DMS114 treated with DMSO at 0.1 percent for 48 hours (cell line): ENCODE data around the gene ARHGAP25.

Experiments
- DNase-seq: peaks from one replicate; lab custom pipeline; 2025; ENCODE audit not compliant: unreplicated experiment; lab: John Stamatoyannopoulos, UW

The ARHGAP25 gene

GRCh38 chr2:68764806-68765311 is 30.2 kb downstream of the ARHGAP25 start:
- no peak for DNase-seq

DNA sequence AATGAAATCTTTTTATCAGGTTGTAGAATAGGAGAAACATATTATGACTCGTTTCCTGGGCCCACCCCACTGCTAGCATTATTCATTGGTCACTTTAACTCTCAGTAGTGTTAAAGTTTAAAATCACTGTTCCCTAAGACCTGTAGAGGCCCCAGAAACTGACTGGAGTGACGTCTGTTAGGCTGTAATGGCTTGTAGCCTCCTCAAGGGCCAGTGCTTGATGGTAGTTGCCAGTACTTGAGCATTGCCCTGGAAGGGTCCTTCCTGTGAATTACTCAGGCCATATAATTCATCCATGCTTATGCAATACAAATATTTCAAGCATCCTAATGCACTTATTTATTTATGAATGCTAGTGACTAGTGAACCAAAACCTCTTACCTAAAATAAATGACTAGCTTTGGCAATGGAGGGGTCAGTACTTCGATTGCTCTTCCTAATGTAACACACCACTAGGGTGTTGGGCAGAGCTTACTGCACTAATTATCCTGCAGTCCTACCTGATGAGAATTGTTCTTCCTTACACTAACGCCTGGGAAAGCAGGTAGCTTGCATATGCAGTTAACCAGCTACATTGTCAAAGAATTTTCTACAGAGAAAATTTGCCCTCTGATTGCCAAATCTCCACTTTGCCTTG is 31.2 kb downstream of the ARHGAP25 start:
- no peak for DNase-seq

GRCh38 chr2:68766376-68766845 is 31.8 kb downstream of the ARHGAP25 start:
- DNase-seq, result no peak

- no peak for DNase-seq
These were observed 32.7 kb downstream of the ARHGAP25 start for GRCh38 chr2:68767031-68767961.

DNA sequence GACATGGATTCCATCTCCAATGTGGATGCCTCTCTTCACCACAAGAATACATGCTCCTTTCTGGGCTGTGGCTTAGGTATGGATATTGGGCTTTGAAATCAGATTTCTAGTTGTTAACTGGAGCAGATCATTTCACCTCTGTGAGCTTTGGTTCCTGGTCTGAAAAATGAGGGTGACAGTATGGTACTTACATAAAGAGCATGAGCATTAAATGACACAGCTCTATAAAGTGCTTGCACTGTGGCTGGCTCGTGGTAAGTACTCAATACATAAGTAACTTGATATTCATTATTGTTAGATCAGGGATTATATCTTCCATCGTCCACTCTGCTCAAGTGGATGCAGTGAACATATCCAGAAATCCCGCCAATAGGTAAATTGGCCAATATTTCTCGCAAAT is 33.4 kb downstream of the ARHGAP25 start:
- no peak for DNase-seq

- DNase-seq, result no peak
These were observed 33.9 kb downstream of the ARHGAP25 start for GRCh38 chr2:68768461-68768860.

- no peak for DNase-seq
These were observed 34.3 kb downstream of the ARHGAP25 start for GRCh38 chr2:68768951-68769350.

DNA sequence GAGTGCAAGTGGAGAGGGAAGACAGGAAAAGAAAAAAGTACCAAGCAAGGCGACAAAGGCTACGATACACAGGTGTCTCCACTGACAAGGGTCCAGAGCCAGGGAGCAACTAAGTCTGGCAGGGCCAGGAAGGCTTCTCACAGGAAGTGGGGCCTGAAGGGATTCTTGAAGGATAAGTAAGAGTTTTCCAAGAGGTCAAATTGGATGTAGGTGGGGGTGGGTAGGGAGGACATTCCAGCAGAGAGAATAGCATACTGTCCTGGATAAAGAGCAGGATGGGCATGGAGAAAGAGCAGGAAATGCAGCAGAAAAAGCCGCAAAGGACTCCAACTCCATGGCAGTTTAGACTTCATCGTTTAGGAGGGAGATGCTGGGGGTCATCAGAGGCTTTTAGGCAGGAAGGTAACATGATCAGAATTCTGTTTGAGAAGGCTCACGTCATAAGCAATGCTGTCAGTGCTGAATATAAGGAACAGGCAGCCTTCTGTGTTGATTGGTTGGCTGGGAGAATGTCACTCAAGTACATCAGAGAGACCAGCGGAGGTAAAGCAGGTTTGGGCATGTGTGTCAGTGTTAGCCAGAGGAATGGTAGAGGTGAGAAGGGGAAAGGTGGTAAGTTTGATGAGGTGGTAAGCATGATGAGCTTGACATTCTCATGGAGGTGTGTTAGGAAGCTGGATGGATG is 35.1 kb downstream of the ARHGAP25 start:
- no peak for DNase-seq

GRCh38 chr2:68770271-68771111 is 35.9 kb downstream of the ARHGAP25 start:
- no peak for DNase-seq

DNA sequence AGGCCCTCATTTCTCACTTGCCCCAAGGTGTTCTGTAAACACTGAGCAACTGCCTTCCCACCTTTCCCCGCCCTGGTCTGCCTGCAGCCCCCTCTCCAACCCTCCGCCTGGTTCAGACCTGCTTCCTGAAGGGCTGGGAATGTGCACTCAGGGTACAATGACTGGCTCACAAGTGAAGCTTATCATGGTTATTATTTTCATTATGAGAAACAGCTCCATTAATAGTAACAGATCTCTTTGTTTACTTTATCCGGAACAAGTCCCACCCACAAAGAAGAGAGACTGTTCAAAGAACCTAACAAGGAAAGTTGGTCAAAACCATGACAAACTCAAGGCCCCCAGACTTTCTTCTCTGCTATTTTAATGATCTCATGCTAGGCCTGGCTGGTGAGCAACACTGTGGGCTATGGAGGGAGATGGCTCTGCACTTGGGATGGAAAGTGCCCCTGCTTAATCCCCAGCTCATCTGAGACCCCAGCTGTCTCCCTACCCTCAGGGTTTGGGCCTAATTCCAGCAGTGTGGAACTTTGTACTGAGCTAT is 36.7 kb downstream of the ARHGAP25 start:
- DNase-seq, result no peak

GRCh38 chr2:68772109-68772508 is 37.5 kb downstream of the ARHGAP25 start:
- no peak for DNase-seq

- DNase-seq, result no peak
These were observed 40.1 kb downstream of the ARHGAP25 start for GRCh38 chr2:68774569-68775271.

DNA sequence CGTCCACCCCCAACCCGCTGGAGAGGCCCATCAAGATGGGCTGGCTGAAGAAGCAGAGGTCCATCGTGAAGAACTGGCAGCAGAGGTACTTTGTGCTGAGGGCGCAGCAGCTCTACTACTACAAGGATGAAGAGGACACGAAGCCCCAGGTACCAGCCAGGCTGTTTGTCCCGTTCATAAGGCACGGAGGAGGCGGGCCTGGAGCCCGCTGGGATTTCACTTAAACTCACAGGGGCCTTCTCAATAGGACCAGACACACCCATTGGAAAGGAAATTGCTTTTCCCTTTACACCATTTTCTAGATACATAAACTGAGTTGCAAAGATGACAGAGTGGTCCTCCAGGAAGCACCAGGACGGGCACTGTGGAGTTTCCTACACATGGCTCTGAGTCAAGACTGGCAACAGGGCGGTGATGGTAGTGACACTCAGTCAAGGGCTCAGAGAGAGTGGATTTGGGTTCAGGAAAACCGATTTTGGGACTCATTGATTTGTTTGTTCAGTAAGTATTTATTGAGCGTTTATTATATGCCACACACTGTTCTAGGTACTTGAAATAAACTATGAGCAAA is 40.7 kb downstream of the ARHGAP25 start:
- no peak for DNase-seq

DNA sequence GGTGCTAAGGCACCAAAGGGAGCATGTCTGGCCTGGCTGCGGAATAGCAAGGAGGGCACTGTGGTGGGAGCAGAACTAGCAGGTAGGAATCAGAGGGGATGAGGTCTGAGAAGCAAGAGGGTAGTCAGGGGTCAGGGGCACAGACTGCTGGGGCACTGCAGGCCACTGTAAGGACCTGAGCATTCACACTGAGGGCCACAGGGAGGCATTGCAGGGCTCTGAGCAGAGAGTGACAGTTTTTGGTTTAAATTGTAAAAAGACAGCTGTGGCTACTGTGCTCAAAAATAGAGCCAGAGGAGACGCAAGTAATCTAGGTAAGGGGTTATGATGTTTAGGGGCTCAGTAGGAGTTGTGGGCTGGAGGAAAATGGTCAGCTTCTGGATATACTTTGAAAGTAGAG is 41.5 kb downstream of the ARHGAP25 start:
- DNase-seq, result no peak

DNA sequence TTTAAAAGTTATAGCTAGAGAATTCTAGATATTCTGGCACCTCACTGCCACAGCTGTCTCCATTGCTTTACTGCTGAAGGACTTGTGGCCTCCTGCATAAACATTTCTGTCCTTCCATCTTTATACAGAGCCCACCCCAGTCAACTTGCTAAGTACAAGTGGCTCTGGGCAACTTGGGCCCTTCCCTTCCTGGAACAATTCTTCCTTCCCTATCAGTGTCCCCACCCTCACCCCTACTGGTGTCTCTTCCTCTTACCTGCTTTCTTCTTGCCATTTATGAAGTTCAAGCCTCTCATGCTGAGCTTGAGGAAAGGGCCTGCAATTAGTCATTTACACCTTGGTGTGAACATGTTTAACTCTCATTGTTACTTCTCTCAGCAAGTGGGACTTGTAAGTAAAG is 45.0 kb downstream of the ARHGAP25 start:
- no peak for DNase-seq

GRCh38 chr2:68784188-68784587 is 49.6 kb downstream of the ARHGAP25 start:
- no peak for DNase-seq

GRCh38 chr2:68784915-68785314 is 50.3 kb downstream of the ARHGAP25 start:
- no peak for DNase-seq

- DNase-seq, result no peak
These were observed 52.7 kb downstream of the ARHGAP25 start for GRCh38 chr2:68787356-68787755.

DNA sequence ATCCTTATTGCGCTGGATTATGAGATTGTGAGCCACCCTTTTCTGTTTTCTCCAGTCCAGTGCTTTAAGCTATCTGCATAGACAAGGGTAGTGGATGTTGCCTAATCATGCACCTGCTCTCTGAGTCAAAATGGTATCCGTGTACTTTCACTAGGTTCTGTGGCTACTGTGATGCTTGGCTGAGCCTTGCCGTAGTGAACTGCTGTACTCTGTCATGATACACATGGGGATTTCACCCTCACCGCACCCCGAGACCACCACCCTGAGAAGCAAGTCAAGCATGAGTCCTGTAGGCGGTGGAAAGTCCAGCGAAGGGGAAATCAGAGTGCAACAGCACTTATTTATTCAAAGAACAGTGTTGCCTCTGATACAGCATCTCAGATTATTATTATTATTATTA is 55.0 kb downstream of the ARHGAP25 start:
- no peak for DNase-seq
